ENCODE data around the gene NDUFS6.
A peak's percentile ranks its signal among the peaks of the same experiment; 100 is the strongest.
"Not testable (repeated sequence)": the region's sequence is repeated elsewhere in the genome, so short reads cannot be mapped to it uniquely, and the experiment has no call there.

NDUFS6 gene

GRCh38 chr5:1784197-1785050 is 16.8 kb upstream of the NDUFS6 start:
- no peak for DNase-seq

- DNase-seq, result no peak
Observed at GRCh38 chr5:1785062-1785461, 16.1 kb upstream of the NDUFS6 start.

- no peak for DNase-seq
Observed at GRCh38 chr5:1785984-1786383, 15.2 kb upstream of the NDUFS6 start.

GRCh38 chr5:1786621-1787471 is 14.4 kb upstream of the NDUFS6 start:
- no peak for DNase-seq

GRCh38 chr5:1787472-1788047 is 13.6 kb upstream of the NDUFS6 start:
- DNase-seq, result no peak

GRCh38 chr5:1788200-1788599 is 13.0 kb upstream of the NDUFS6 start:
- DNase-seq, result no peak

- no peak for DNase-seq
Observed at GRCh38 chr5:1788828-1789227, 12.4 kb upstream of the NDUFS6 start.

- not testable (repeated sequence) for DNase-seq
Observed at GRCh38 chr5:1789438-1789833, 11.8 kb upstream of the NDUFS6 start.

GRCh38 chr5:1789834-1790471 is 11.3 kb upstream of the NDUFS6 start:
- DNase-seq, result no peak

GRCh38 chr5:1791176-1791575 is 10.0 kb upstream of the NDUFS6 start:
- DNase-seq, result no peak

- peak in 1 of 2 donors; percentile 74 for DNase-seq
Observed at GRCh38 chr5:1792842-1793266, 8.4 kb upstream of the NDUFS6 start.

- DNase-seq, result no peak
Observed at GRCh38 chr5:1793301-1793740, 7.9 kb upstream of the NDUFS6 start.

GRCh38 chr5:1793966-1794900 is 7.0 kb upstream of the NDUFS6 start:
- DNase-seq, result no peak

- DNase-seq, result no peak
Observed at GRCh38 chr5:1794901-1795290, 6.3 kb upstream of the NDUFS6 start.

GRCh38 chr5:1795506-1795905 is 5.7 kb upstream of the NDUFS6 start:
- DNase-seq, result no peak

- DNase-seq, result no peak
Observed at GRCh38 chr5:1795931-1796330, 5.3 kb upstream of the NDUFS6 start.

GRCh38 chr5:1796371-1797102 is 4.7 kb upstream of the NDUFS6 start:
- no peak for DNase-seq

- no peak for DNase-seq
Observed at GRCh38 chr5:1797103-1797800, 4.0 kb upstream of the NDUFS6 start.

GRCh38 chr5:1797855-1798254 is 3.4 kb upstream of the NDUFS6 start:
- no peak for DNase-seq

GRCh38 chr5:1798589-1798988 is 2.6 kb upstream of the NDUFS6 start:
- not testable (repeated sequence) for DNase-seq
